Esophagus squamous epithelium (tissue), 5 donors: ENCODE measurements around the gene FGR. TPM values are rescaled to one million over a fixed set of nuclear protein-coding genes. Genes with fewer than 3 reads are reported as not detected.
A peak's percentile ranks its signal among the peaks of the same experiment; 100 is the strongest.

Experiments
- DNase-seq: peaks from one replicate; lab custom pipeline; 2025; lab: John Stamatoyannopoulos, UW
- H3K27ac ChIP-seq, 4 donors: fragments of 200-600 bp; sonication (generic); one replicate each; pipeline ENCODE4 v1.5.1; 2016 to 2019; ENCODE audit warnings: mild to moderate bottlenecking in 1 of 4
- H3K27me3 ChIP-seq, 4 donors: fragments of 200-600 bp; sonication (generic); 1 replicate in 3 of 4; 2 replicates in 1 of 4; pipeline versions ENCODE4 v1.5.1 to v1.6.0; 2017 to 2021; ENCODE audit warnings: antibody characterized with exemption in 1 of 4
- H3K36me3 ChIP-seq, 3 donors: fragments of 200-600 bp; sonication (generic); one replicate each; pipeline ENCODE4 v1.5.1; 2016 to 2019
- H3K4me1 ChIP-seq, 3 donors: fragments of 200-600 bp; sonication (generic); one replicate each; pipeline ENCODE4 v1.5.1; 2017 to 2019
- H3K4me3 ChIP-seq, 4 donors: fragments of 200-600 bp; sonication (generic); 1 replicate in 3 of 4; 2 replicates in 1 of 4; pipeline ENCODE4 v1.5.1; 2016 to 2019; ENCODE audit warnings: mild to moderate bottlenecking in 2 of 4, moderate library complexity in 1 of 4
- H3K9me3 ChIP-seq, 3 donors: fragments of 200-600 bp; sonication (generic); one replicate each; pipeline ENCODE4 v1.5.1; 2016 to 2019
- CTCF ChIP-seq, 6 experiments: fragments of 450-650 bp in 4 of 6; fragments of 200-600 bp in 2 of 6; sonication (generic) in 2 of 6; IDR thresholded peaks; one replicate each; pipeline ENCODE4 v1.5.1; 2016 to 2019; ENCODE audit warnings: antibody characterized with exemption in 6 of 6, mild to moderate bottlenecking in 4 of 6, moderate library complexity in 4 of 6
- POLR2A ChIP-seq, 4 donors: fragments of 450-650 bp; IDR thresholded peaks; one replicate each; pipeline ENCODE4 v1.6.1; 2017; ENCODE audit warnings: antibody characterized with exemption in 4 of 4, mild to moderate bottlenecking in 4 of 4, moderate library complexity in 3 of 4
- WGBS, 2 donors: methylation state at CpG; one replicate each; pipeline ENCODE4 v1.1.5; 2018; 5-methylcytosine and 5-hydroxymethylcytosine counted together
- intact Hi-C: fragments of 100-400 bp; cut with DNase I; formaldehyde crosslinking; loops from one replicate; pipeline ENCODE4 v1.15.0; 2022
- total RNA-seq, 4 donors: library from RNA; depleted of rRNA; stranded (reverse); fragments of >200 nt; gene quantifications; one replicate each; pipeline ENCODE4 v1.1.0, GENCODE V29; 2016
- donor health status: DM: yes; HTN: yes; CAD: no.

The FGR gene
- total RNA-seq, 4 donors from 2014 or later: 1.2 to 12.4 (median 7.5) TPM

- no peaks in the 10 kb centered on the region for H3K36me3 ChIP-seq
- WGBS, 2 donors: 13 to 14% methylated on average over 35 of the region's 36 CpGs
- peak overlapping the region in 3 of 4 donors; percentile 8 to 53 (median 40) for H3K27ac ChIP-seq
- no peak for DNase-seq
- peaks cover 0 to 53% (median 34%) of the 10 kb centered on the region in 3 donors for H3K4me1 ChIP-seq
- TF ChIP-seq POLR2A (IDR thresholded peaks at IDR 0.05) (no peak), CTCF (IDR thresholded peaks at IDR 0.05) (peak; percentile 84 to 94 (median 90))
- no peaks in the 10 kb centered on the region for H3K27me3 ChIP-seq
- intact Hi-C loops: loop anchor here (10.0 kb wide), 1 partner anchor 274 kb away; the partner anchor contains the start of gene GPR3
- peak overlapping the region; percentile 18 to 60 (median 38) for H3K4me3 ChIP-seq
- H3K9me3 ChIP-seq: no peaks in the 10 kb centered on the region
Observed at GRCh38 chr1:27668808-27669723, 34.1 kb upstream of the FGR start.

DNA sequence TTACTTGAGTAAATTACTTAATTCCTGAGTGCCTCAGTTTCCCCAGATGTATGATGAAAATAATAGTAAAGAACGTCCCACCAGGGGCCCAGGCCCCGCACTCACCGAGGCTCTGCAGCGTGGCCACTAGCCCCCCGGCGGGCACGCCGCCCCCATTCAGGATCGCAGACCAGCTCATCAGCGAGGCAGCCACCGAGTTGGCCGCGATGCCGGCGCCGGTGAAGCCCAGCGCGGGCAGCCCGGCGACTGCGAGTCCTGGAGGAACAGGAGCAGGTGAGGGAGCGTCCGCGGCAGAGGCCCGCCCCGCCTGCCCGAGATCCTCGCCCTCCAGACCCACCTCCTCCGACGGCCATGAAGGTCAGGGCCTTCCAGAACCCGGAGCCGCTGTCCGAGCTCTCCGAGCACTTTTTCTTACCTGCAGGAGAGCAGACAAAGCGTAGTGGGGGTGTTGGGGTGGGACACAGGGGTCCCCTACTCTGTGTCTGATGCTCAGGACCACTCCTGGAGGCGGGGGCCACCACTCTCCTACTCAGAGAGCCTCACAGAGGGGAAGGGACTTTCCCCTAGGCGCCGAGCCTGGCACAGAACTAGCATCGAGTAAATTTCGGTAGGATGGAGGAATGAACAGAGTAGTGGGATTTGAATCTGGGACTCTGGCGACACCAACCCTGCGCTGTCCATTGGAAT lies 33.3 kb upstream of the FGR start:
- no peaks in the 10 kb centered on the region for H3K36me3 ChIP-seq
- no peaks in the 10 kb centered on the region for H3K9me3 ChIP-seq
- WGBS, 2 donors: 84 to 92% methylated on average over 12 to 13 of the region's 42 CpGs
- TF ChIP-seq POLR2A (IDR thresholded peaks at IDR 0.05): no peak
- TF ChIP-seq CTCF (IDR thresholded peaks at IDR 0.05): no peak
- no peak for DNase-seq
- no peaks in the 10 kb centered on the region for H3K27me3 ChIP-seq
- H3K4me1 ChIP-seq: peaks cover 0 to 61% (median 36%) of the 10 kb centered on the region in 3 donors
- no peak overlapping the region for H3K27ac ChIP-seq
- intact Hi-C loops: loop anchor here (10.0 kb wide), 1 partner anchor 273 kb away; the partner anchor contains the start of gene GPR3
- no peak overlapping the region for H3K4me3 ChIP-seq

GRCh38 chr1:27666791-27667254 lies 31.8 kb upstream of the FGR start:
- WGBS, 2 donors: 66 to 89% methylated on average over 1 to 6 of the region's 6 CpGs

GRCh38 chr1:27666294-27666693 lies 31.3 kb upstream of the FGR start:
- Histone ChIP-seq H3K9me3 (no peaks in the 10 kb centered on the region), H3K4me3 (no peak overlapping the region), H3K4me1 (peaks cover 8 to 54% (median 31%) of the 10 kb centered on the region in 3 donors), H3K27ac (no peak overlapping the region), H3K36me3 (no peaks in the 10 kb centered on the region), H3K27me3 (no peaks in the 10 kb centered on the region)
- WGBS, 2 donors: 78 to 91% methylated on average over 4 of the region's 4 CpGs
- intact Hi-C loops: loop anchor here (10.0 kb wide), 1 partner anchor 271 kb away; the partner anchor contains the start of gene GPR3
- DNase-seq: no peak
- TF ChIP-seq POLR2A (IDR thresholded peaks at IDR 0.05) (no peak), CTCF (IDR thresholded peaks at IDR 0.05) (no peak)

More at GRCh38 chr1:27666791-27667254, 31.8 kb upstream of the FGR start:
- H3K4me1 ChIP-seq: peaks cover 8 to 60% (median 36%) of the 10 kb centered on the region in 3 donors
- intact Hi-C loops: loop anchor here (10.0 kb wide), 1 partner anchor 272 kb away; the partner anchor contains the start of gene GPR3
- no peaks in the 10 kb centered on the region for H3K36me3 ChIP-seq
- H3K27ac ChIP-seq: no peak overlapping the region
- DNase-seq: no peak
- no peaks in the 10 kb centered on the region for H3K27me3 ChIP-seq
- no peak for TF ChIP-seq POLR2A (IDR thresholded peaks at IDR 0.05)
- TF ChIP-seq CTCF (IDR thresholded peaks at IDR 0.05): no peak
- H3K4me3 ChIP-seq: no peak overlapping the region
- H3K9me3 ChIP-seq: no peaks in the 10 kb centered on the region
